Thymus (tissue), 11 donors: ENCODE measurements around the gene CYB561D1. TPM values are rescaled to one million over a fixed set of nuclear protein-coding genes. Genes with fewer than 3 reads are reported as not detected.

Experiments
- DNase-seq, 9 donors: peaks; one replicate each; pipeline ENCODE4 v3.0.0-alpha.2; 2013; ENCODE audit warnings: low spot score in 9 of 9, low read depth in 6 of 9, missing footprints in 1 of 9
- H3K27ac ChIP-seq, 2 donors: one replicate each; pipeline ENCODE4 v1.5.1; 2013; ENCODE audit warnings: control low read depth in 1 of 2, low read depth in 1 of 2, low read length in 1 of 2, mild to moderate bottlenecking in 1 of 2, moderate library complexity in 1 of 2
- H3K27me3 ChIP-seq, 2 donors: one replicate each; pipeline ENCODE4 v1.5.1; 2013; ENCODE audit warnings: low read length in 1 of 2; ENCODE audit not compliant: control insufficient read depth in 2 of 2, insufficient read depth in 1 of 2
- H3K36me3 ChIP-seq, 2 donors: one replicate each; pipeline ENCODE4 v1.5.1; 2013; ENCODE audit warnings: low read length in 1 of 2, mild to moderate bottlenecking in 1 of 2, moderate library complexity in 1 of 2; ENCODE audit not compliant: control insufficient read depth in 2 of 2, insufficient read depth in 2 of 2
- H3K4me1 ChIP-seq, 2 donors: one replicate each; pipeline ENCODE4 v1.5.1; 2013; ENCODE audit warnings: low read length in 2 of 2; ENCODE audit not compliant: control insufficient read depth in 2 of 2, insufficient read depth in 2 of 2
- H3K4me3 ChIP-seq, 2 donors: one replicate each; pipeline ENCODE4 v1.5.1; 2013; ENCODE audit warnings: low read length in 2 of 2, control low read depth in 1 of 2, mild to moderate bottlenecking in 1 of 2
- H3K9me3 ChIP-seq, 2 donors: one replicate each; pipeline ENCODE4 v1.5.1; 2013; ENCODE audit warnings: low read length in 1 of 2, mild to moderate bottlenecking in 1 of 2; ENCODE audit not compliant: control insufficient read depth in 2 of 2, insufficient read depth in 1 of 2
- WGBS: extraction: QIAGEN DNeasy Blood & Tissue Kit; methylation state at CpG from one replicate; pipeline ENCODE4 v1.1.7; 2013; 5-methylcytosine and 5-hydroxymethylcytosine counted together
- polyA plus RNA-seq: library from polyadenylated mRNA; stranded (reverse); fragments of 200-250 nt; gene quantifications from one replicate; pipeline ENCODE4 v1.2.3, GENCODE V29; 2013
- total RNA-seq: library from RNA; stranded (reverse); fragments of 120-200 nt; gene quantifications from one replicate; pipeline ENCODE4 v1.2.4, GENCODE V29; 2013
- donor health status: healthy.

CYB561D1 gene
- total and polyA plus RNA-seq, 2 donors, result 3.3 to 9.4 TPM

DNA sequence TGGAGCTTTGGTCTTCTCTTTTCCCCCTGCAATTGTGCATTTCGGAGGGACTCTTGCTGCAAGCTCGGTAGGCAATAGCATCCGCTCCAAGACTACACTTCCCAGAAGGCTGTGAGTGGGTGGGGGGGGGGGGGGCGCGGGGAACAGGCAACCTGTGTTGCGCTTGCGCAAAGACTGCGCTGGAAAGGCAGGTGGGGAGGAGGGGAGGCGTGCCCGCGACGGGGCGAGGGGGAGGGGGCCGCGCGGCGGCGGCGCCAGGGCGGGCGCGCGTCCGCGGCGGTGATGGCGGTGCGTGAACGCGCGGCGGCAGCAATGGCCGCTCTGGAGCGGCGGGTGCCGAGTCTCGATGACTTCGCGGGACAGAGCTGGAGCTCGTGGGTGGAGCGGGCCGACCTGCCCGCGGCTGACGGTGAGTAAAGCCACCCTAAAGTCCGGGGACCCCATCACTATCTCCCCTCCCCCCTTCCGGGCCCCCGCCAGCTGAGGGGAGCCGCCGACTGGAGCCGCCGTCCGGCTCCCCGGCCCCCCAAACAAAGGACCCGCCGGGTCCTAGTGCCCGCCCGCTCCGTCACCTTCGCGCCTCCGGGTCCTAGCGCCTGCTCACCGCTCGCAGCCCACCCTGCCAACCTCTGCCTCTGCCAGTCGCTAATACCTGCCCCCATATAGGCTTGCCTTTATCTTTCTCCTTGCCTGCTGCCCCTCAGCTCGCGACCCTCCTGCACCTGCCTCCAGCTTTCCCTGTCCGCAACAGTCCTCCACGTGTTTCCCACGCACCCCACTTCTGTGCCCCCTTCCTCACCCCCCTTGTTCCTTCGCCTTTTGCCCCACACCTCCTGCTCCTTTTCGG lies 10.0 kb upstream of the CYB561D1 start, which contains the start of gene ATXN7L2:
Gene ATXN7L2, plus strand, starts transcription at position 234 of the 847 bp plus-strand sequence. Its CDS starts 49 bp downstream, at position 283.
- DNase-seq, result peak; percentile 83 to 96 (median 91)
- Histone ChIP-seq H3K4me3 (peak within 1 kb of the TSS; percentile 65 to 75), H3K4me1 (peaks cover 5 to 21% of the 10 kb centered on the region in 2 donors), H3K27me3 (peaks cover 0 to 43% of the 10 kb centered on the region in 2 donors), H3K36me3 (peaks cover 23 to 24% of the 10 kb centered on the region in 2 donors), H3K27ac (peak within 1 kb of the TSS; percentile 89 to 98), H3K9me3 (peaks cover 0 to 5% of the 10 kb centered on the region in 2 donors)
- WGBS, result under 1% methylated on average over 73 of the region's 73 CpGs

DNA sequence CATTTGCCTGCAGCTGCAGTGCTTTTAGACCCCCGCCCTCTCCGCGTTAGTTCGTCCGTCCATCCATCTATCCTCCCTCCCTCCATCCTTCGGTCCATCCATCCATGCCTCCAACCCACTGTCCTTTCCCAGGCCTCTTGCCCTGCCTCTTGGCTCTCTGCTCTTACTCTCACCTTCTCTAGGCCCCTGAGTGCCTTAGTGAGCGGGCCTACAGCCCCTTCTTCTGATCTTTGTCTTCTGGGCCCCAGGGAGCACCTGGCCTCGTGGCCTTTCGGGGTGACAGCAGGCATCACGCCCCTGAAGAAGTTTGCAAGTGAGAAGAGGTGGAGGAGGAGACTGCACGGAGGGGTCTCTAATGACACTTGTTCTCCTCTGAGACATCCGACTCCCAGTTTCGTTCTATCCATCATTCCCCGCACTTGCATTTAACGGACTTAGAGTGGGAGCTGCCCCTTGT lies 9.3 kb upstream of the CYB561D1 start:
- Histone ChIP-seq H3K4me1 (peaks cover 5 to 21% of the 10 kb centered on the region in 2 donors), H3K9me3 (peaks cover 0 to 3% of the 10 kb centered on the region in 2 donors), H3K27ac (peak overlapping the region in 1 of 2 donors; percentile 28)

DNA sequence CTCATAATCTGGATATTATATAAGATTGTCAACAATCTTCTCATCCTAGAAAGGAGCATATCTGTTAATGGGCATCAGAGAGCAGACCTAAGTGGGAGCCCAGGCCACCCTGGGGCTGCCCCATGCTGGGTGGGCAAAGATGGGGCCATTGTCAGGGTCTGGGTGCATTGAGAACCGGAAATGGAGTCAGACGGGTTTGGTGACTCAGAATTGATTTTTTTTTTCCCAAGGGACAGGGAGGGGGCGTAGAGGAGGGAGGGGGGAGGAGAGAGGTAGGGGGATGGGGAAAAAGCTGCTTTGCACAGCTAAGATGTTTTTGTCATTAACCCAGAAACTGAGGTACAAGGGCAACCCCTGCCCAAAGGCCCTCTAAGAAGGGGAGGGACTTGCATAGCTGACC lies 8.9 kb upstream of the CYB561D1 start:
- Histone ChIP-seq H3K4me3 (peak overlapping the region in 1 of 2 donors; percentile 51), H3K9me3 (no peaks in the 10 kb centered on the region), H3K4me1 (peaks cover 5 to 21% of the 10 kb centered on the region in 2 donors), H3K27me3 (peaks cover 0 to 32% of the 10 kb centered on the region in 2 donors), H3K27ac (no peak overlapping the region), H3K36me3 (peaks cover 34% of the 10 kb centered on the region in 2 donors)
- DNase-seq, result no peak
- WGBS, result 68% methylated on average over 3 of the region's 3 CpGs

More for the DNA sequence above, 9.3 kb upstream of the CYB561D1 start:
- WGBS, result 46% methylated on average over 15 of the region's 15 CpGs
- peaks cover 0 to 37% of the 10 kb centered on the region in 2 donors for H3K27me3 ChIP-seq
- no peak for DNase-seq
- peak overlapping the region; percentile 51 to 75 for H3K4me3 ChIP-seq
- H3K36me3 ChIP-seq, result peaks cover 29 to 30% of the 10 kb centered on the region in 2 donors

DNA sequence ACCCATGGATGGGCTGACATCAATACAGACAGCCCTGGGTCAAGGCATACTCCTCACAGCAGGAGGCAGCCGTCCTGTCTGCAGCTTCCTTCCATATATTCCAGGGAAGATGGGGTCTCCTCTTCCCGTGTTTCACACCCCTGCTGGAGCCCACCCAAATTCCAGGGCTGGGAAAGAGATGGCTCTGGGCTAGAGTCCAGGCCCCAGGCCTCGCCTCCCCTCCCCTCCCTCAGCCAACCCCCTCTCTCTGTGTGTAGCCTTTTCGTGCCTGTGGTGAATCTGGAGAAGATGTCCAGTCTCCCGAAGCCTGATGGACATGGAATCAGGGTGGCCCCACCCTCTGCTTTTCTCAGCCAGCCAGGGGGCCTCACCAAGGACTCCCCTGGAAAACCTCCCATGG lies 6.6 kb upstream of the CYB561D1 start:
- no peaks in the 10 kb centered on the region for H3K9me3 ChIP-seq
- H3K4me3 ChIP-seq, result no peak overlapping the region
- no peak overlapping the region for H3K27ac ChIP-seq
- peaks cover 5 to 25% of the 10 kb centered on the region in 2 donors for H3K4me1 ChIP-seq
- peaks cover 45 to 55% of the 10 kb centered on the region in 2 donors for H3K36me3 ChIP-seq
- H3K27me3 ChIP-seq, result peaks cover 0 to 10% of the 10 kb centered on the region in 2 donors
- DNase-seq, result no peak
- 94% methylated on average over 5 of the region's 5 CpGs for WGBS

DNA sequence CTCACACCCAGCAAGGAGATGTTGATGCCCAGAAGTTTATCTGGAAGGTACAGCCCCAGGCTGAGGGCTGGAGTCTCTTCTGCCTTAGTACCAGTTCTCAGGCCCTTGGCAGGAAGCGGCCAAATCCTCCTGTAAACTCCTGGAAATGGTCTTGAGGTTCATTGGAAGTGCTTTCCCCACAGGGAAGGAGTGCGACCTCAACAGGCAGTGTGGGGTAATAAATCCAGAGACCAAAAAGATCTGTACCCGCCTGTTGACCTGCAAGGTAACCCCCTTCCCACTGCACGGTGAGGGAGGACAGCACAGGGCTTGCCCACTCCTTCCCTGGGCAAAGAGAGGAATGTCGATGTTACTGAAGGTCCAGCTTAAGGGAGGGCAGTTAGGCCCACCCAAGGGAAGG lies 5.7 kb upstream of the CYB561D1 start:
- Histone ChIP-seq H3K27ac (no peak overlapping the region), H3K36me3 (peaks cover 45 to 56% of the 10 kb centered on the region in 2 donors), H3K4me1 (peaks cover 5 to 22% of the 10 kb centered on the region in 2 donors), H3K27me3 (peaks cover 0 to 2% of the 10 kb centered on the region in 2 donors), H3K4me3 (no peak overlapping the region), H3K9me3 (no peaks in the 10 kb centered on the region)
- 96% methylated on average over 5 of the region's 5 CpGs for WGBS
- no peak for DNase-seq

DNA sequence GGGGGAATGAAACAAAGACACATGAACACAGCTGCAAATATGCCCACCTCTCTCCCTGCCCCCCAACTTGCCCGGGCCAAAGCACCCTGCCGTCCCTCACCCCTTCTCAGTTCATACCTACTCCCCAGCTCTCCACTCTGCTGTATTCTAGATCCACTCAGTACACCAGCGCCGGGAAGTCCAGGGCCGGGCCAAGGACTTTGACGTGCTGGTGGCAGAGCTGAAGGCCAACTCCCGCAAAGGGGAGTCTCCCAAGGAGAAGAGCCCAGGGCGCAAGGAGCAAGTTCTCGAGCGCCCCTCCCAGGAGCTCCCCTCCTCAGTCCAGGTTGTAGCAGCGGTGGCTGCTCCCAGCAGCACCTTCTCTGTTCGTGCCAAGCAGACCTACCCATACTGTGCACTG lies 5.2 kb upstream of the CYB561D1 start:
- H3K27ac ChIP-seq, result no peak overlapping the region
- H3K36me3 ChIP-seq, result peaks cover 45 to 56% of the 10 kb centered on the region in 2 donors
- H3K4me1 ChIP-seq, result peaks cover 8 to 24% of the 10 kb centered on the region in 2 donors
- 95% methylated on average over 12 of the region's 12 CpGs for WGBS
- H3K9me3 ChIP-seq, result no peaks in the 10 kb centered on the region
- H3K27me3 ChIP-seq, result no peaks in the 10 kb centered on the region
- H3K4me3 ChIP-seq, result no peak overlapping the region
- no peak for DNase-seq

DNA sequence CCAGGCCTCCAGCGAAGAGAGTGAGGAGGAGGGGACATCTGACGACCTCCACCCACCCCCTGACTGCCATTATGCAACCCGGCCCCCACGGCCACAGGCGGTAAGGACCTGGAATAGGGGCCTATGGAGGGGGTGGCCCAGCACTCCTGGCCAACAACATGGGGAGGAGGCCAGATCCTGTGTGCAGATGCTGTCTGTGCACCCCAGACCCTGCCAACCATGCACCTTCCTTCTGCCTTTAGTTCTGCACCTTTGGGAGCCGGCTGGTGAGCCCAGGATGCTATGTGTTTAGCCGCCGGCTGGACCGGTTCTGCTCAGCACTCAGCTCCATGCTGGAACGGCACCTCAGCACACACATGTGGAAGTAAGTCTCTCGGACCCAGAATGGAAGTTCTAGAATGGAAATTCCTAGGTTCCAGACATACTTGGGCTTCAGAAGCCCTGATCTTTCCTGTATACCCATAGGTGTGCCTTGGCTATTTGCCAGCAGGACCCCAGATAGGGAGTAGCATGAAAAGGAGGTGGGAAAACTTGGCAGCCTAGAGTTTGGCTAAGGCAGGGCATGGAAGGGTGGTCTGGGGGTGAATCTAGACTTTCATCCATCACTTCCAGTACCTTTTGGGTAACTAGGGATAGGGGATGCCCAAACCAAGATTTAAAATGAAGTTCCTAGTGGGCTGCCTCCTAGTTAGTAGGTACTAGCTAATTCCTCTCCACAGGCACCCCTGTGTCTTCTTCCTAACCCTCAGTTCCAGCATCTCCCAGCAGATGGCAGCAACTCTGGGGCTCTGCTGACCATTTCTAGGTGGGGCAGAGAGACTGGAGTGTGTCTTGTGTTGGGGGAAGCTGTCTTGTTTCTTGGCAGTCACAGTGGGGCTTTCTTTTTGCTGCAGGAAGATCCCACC lies 3.6 kb upstream of the CYB561D1 start:
- H3K4me1 ChIP-seq, result peaks cover 7 to 25% of the 10 kb centered on the region in 2 donors
- no peak overlapping the region for H3K4me3 ChIP-seq
- no peak overlapping the region for H3K27ac ChIP-seq
- H3K27me3 ChIP-seq, result no peaks in the 10 kb centered on the region
- 96% methylated on average over 11 of the region's 11 CpGs for WGBS
- no peaks in the 10 kb centered on the region for H3K9me3 ChIP-seq
- peaks cover 45 to 56% of the 10 kb centered on the region in 2 donors for H3K36me3 ChIP-seq
- peak in 5 of 9 donors; percentile 55 to 83 (median 66) for DNase-seq

DNA sequence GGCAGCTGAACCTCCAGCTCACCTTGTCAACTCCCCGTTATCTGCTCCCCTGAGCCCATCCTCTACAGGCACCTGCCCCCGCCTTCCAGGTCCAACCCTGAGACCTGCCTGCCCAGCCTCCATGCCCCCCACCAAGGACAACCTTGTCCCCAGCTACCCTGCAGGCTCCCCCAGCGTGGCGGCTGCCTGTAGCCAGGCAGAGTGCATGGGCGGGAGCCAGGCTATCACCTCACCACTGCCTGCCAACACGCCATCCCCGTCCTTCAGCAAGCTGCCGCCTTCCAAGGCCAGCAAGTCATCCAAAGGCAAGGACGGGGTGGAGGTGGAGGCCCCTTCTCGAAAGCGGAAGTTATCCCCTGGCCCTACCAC lies 3.0 kb upstream of the CYB561D1 start:
- H3K9me3 ChIP-seq, result no peaks in the 10 kb centered on the region
- DNase-seq, result no peak
- H3K36me3 ChIP-seq, result peaks cover 51 to 59% of the 10 kb centered on the region in 2 donors
- H3K27me3 ChIP-seq, result no peaks in the 10 kb centered on the region
- H3K4me1 ChIP-seq, result peaks cover 7 to 25% of the 10 kb centered on the region in 2 donors
- 96% methylated on average over 11 of the region's 11 CpGs for WGBS
- H3K4me3 ChIP-seq, result no peak overlapping the region
- no peak overlapping the region for H3K27ac ChIP-seq
